Measurements from ENCODE around the gene MCM10. TPM values are rescaled to one million over a fixed set of nuclear protein-coding genes. Genes with fewer than 3 reads are reported as not detected.

MCM10 gene
- total and polyA plus RNA-seq, 2 of the 8 experiments (the other 6 are each of a cell fraction or from before 2014, with no cell fraction given), result 9.8 to 60.3 TPM

GRCh38 chr10:13160934-13161856, at the start of gene MCM10 (continued):
- TF ChIP-seq SIX5 (IDR thresholded peaks at IDR 0.05; ENCODE audit: low read depth, low read length) (no peak), CHD1 (IDR thresholded peaks at IDR 0.05; ENCODE audit: low read depth, low read length) (no peak), CBX8 (IDR thresholded peaks at IDR 0.05; ENCODE audit: borderline replicate concordance, low read depth, low read length) (no peak), SUZ12 (IDR thresholded peaks at IDR 0.05; ENCODE audit: low read length) (no peak), KDM1A (IDR thresholded peaks at IDR 0.05; ENCODE audit: borderline replicate concordance, low read length) (no peak), KDM4A (IDR thresholded peaks at IDR 0.05; ENCODE audit: low read depth, low read length, severe bottlenecking) (peak; percentile 93), E2F6 (IDR thresholded peaks at IDR 0.05) (peak; percentile 98), ASH2L (IDR thresholded peaks at IDR 0.05; ENCODE audit: low read length) (peak; percentile 77), BCL11A (IDR thresholded peaks at IDR 0.05; ENCODE audit: low read depth in 2 of 2, low read length in 2 of 2) (no peak), TAF1 (IDR thresholded peaks at IDR 0.05; ENCODE audit: low read depth, low read length) (peak; percentile 85), TEAD4 (IDR thresholded peaks at IDR 0.05; ENCODE audit: low read depth, low read length) (peak; percentile 86), SRF (IDR thresholded peaks at IDR 0.05; ENCODE audit: low read depth, low read length) (no peak), EZH2 (IDR thresholded peaks at IDR 0.05; ENCODE audit: low read depth, low read length, severe bottlenecking) (no peak), ZNF274 (IDR thresholded peaks at IDR 0.05; ENCODE audit: borderline replicate concordance, extremely low read depth, low read length) (no peak), POU5F1 (IDR thresholded peaks at IDR 0.05; ENCODE audit: low read depth, low read length) (no peak), USF2 (IDR thresholded peaks at IDR 0.05; ENCODE audit: low read length) (no peak), TAF7 (optimal IDR thresholded peaks at IDR 0.05; ENCODE audit: borderline replicate concordance, low read depth, low read length) (peak; percentile 53), RXRA (IDR thresholded peaks at IDR 0.05; ENCODE audit: insufficient read depth, low read depth, low read length) (no peak), ATF3 (IDR thresholded peaks at IDR 0.05; ENCODE audit: insufficient read depth, low read depth, low read length) (no peak)

Data from H1 (cell line).